ENCODE results near the gene ATG10. TPM values are rescaled to one million over a fixed set of nuclear protein-coding genes. Genes with fewer than 3 reads are reported as not detected.
"Not testable (repeated sequence)": the region's sequence is repeated elsewhere in the genome, so short reads cannot be mapped to it uniquely, and the experiment has no call there.

Gene ATG10
- total and polyA plus RNA-seq, 7 donors = 4.2 to 7.4 (median 6.0) TPM

- no peak overlapping the region for H3K27ac ChIP-seq
- WGBS, 3 donors = 60 to 66% (median 61%) methylated on average over 3 of the region's 3 CpGs
- TF ChIP-seq CTCF (IDR thresholded peaks at IDR 0.05) = no peak
- DNase-seq = no peak
- no peaks in the 10 kb centered on the region for H3K36me3 ChIP-seq (ENCODE audit: insufficient read depth in 1 of 2, low read depth in 1 of 2)
- H3K27me3 ChIP-seq (ENCODE audit: insufficient read depth in 3 of 3, low read length in 2 of 3) = no peaks in the 10 kb centered on the region
- ATAC-seq = no peak
- H3K4me1 ChIP-seq = no peaks in the 10 kb centered on the region
- H3K4me3 ChIP-seq = no peak overlapping the region
- no peaks in the 10 kb centered on the region for H3K9me3 ChIP-seq
- intact Hi-C loops (cut with DNase I) = no loop called here
Measured at GRCh38 chr5:81948349-81948748, 23.5 kb upstream of the ATG10 start.

- no peak for TF ChIP-seq CTCF (IDR thresholded peaks at IDR 0.05)
- Histone ChIP-seq H3K4me1 (no peaks in the 10 kb centered on the region), H3K27ac (no peak overlapping the region), H3K36me3 (ENCODE audit: insufficient read depth in 1 of 2, low read depth in 1 of 2) (no peaks in the 10 kb centered on the region), H3K27me3 (ENCODE audit: insufficient read depth in 3 of 3, low read length in 2 of 3) (no peaks in the 10 kb centered on the region), H3K9me3 (no peaks in the 10 kb centered on the region), H3K4me3 (no peak overlapping the region)
- 85 to 86% (median 85%) methylated on average over 3 of the region's 3 CpGs for WGBS, 3 donors
- intact Hi-C loops (cut with DNase I) = no loop called here
- no peak for DNase-seq
- ATAC-seq = no peak
Measured at GRCh38 chr5:81949462-81949861, 22.4 kb upstream of the ATG10 start.

- Histone ChIP-seq H3K4me3 (no peak overlapping the region), H3K4me1 (no peaks in the 10 kb centered on the region), H3K27me3 (ENCODE audit: insufficient read depth in 3 of 3, low read length in 2 of 3) (no peaks in the 10 kb centered on the region), H3K9me3 (no peaks in the 10 kb centered on the region), H3K36me3 (ENCODE audit: insufficient read depth in 1 of 2, low read depth in 1 of 2) (no peaks in the 10 kb centered on the region), H3K27ac (no peak overlapping the region)
- intact Hi-C loops (cut with DNase I) = no loop called here
- ATAC-seq = no peak
- WGBS, 3 donors = 19 to 47% (median 33%) methylated on average over 1 of the region's 1 CpG
- TF ChIP-seq CTCF (IDR thresholded peaks at IDR 0.05) = no peak
- no peak for DNase-seq
Measured at GRCh38 chr5:81950996-81951395, 20.8 kb upstream of the ATG10 start.

- WGBS, 3 donors = 69 to 72% (median 69%) methylated on average over 7 to 8 of the region's 8 CpGs
Measured at GRCh38 chr5:81954796-81955195, 17.0 kb upstream of the ATG10 start.

GRCh38 chr5:81958129-81958528, 13.7 kb upstream of the ATG10 start:
- WGBS, 3 donors = 76 to 89% (median 84%) methylated on average over 2 of the region's 2 CpGs
- H3K27me3 ChIP-seq (ENCODE audit: insufficient read depth in 3 of 3, low read length in 2 of 3); H3K27ac ChIP-seq; ATAC-seq; H3K4me3 ChIP-seq; DNase-seq; H3K9me3 ChIP-seq; H3K36me3 ChIP-seq (ENCODE audit: insufficient read depth in 1 of 2, low read depth in 1 of 2); H3K4me1 ChIP-seq; intact Hi-C loops (cut with DNase I): not testable (repeated sequence)

More at GRCh38 chr5:81954796-81955195, 17.0 kb upstream of the ATG10 start:
- intact Hi-C loops (cut with DNase I); ATAC-seq; H3K4me1 ChIP-seq; DNase-seq; H3K9me3 ChIP-seq; H3K4me3 ChIP-seq; H3K27ac ChIP-seq; H3K27me3 ChIP-seq (ENCODE audit: insufficient read depth in 3 of 3, low read length in 2 of 3); H3K36me3 ChIP-seq (ENCODE audit: insufficient read depth in 1 of 2, low read depth in 1 of 2): not testable (repeated sequence)

All from psoas muscle (tissue), 8 donors.